ENCODE results near the gene ABCC2. TPM values are rescaled to one million over a fixed set of nuclear protein-coding genes. Genes with fewer than 3 reads are reported as not detected.

The ABCC2 gene
- polyA plus RNA-seq, 1 donor from 2014 or later, result 2.0 TPM

- no peaks in the 10 kb centered on the region for H3K9me3 ChIP-seq (ENCODE audit: low read length)
- no peaks in the 10 kb centered on the region for H3K27me3 ChIP-seq (ENCODE audit: insufficient read depth, low read depth, low read length)
- no peak overlapping the region for H3K4me2 ChIP-seq (ENCODE audit: low read length)
- no peak for TF ChIP-seq MXI1 (conservative IDR thresholded peaks at IDR 0.05; ENCODE audit: poor library complexity, severe bottlenecking)
- TF ChIP-seq RAD21 (conservative IDR thresholded peaks at IDR 0.05), result no peak
- no peak for TF ChIP-seq EZH2 (IDR thresholded peaks at IDR 0.05; ENCODE audit: borderline replicate concordance, insufficient read depth, low read length, poor library complexity, severe bottlenecking)
- no peak for TF ChIP-seq CTCF (IDR thresholded peaks at IDR 0.05; ENCODE audit: poor library complexity, severe bottlenecking)
- no peak for TF ChIP-seq REST (IDR thresholded peaks at IDR 0.05; ENCODE audit: borderline replicate concordance)
- TF ChIP-seq EP300 (conservative IDR thresholded peaks at IDR 0.05; ENCODE audit: poor library complexity, severe bottlenecking), result no peak
- TF ChIP-seq SMC3 (conservative IDR thresholded peaks at IDR 0.05; ENCODE audit: poor library complexity), result no peak
- TF ChIP-seq TAF1 (IDR thresholded peaks at IDR 0.05; ENCODE audit: low read depth), result no peak
- no peak for TF ChIP-seq POLR2AphosphoS5 (IDR thresholded peaks at IDR 0.05)
- no peaks in the 10 kb centered on the region for H4K20me1 ChIP-seq (ENCODE audit: insufficient read depth)
- H3K27ac ChIP-seq (ENCODE audit: low read length), result no peak overlapping the region
- no peak overlapping the region for H2AFZ ChIP-seq (ENCODE audit: low read depth, low read length)
- H3F3A ChIP-seq (ENCODE audit: insufficient read depth, low read length, poor library complexity, severe bottlenecking), result no peaks in the 10 kb centered on the region
- H3K36me3 ChIP-seq (ENCODE audit: insufficient read depth, low read length), result no peaks in the 10 kb centered on the region
- no peak overlapping the region for H3K9ac ChIP-seq (ENCODE audit: low read length)
- no peak overlapping the region for H3K4me3 ChIP-seq (ENCODE audit: low read length)
- H3K9me2 ChIP-seq (ENCODE audit: insufficient read depth, low read length), result no peaks in the 10 kb centered on the region
- H3K79me2 ChIP-seq (replicated peaks; ENCODE audit: insufficient read depth, low read length), result no peaks in the 10 kb centered on the region
Observed at GRCh38 chr10:99758211-99758891, 24.1 kb upstream of the ABCC2 start.

- no peak for TF ChIP-seq RAD21 (conservative IDR thresholded peaks at IDR 0.05)
- no peak for TF ChIP-seq POLR2AphosphoS5 (IDR thresholded peaks at IDR 0.05)
- TF ChIP-seq EP300 (conservative IDR thresholded peaks at IDR 0.05; ENCODE audit: poor library complexity, severe bottlenecking), result no peak
- no peak for TF ChIP-seq CTCF (IDR thresholded peaks at IDR 0.05; ENCODE audit: poor library complexity, severe bottlenecking)
- TF ChIP-seq EZH2 (IDR thresholded peaks at IDR 0.05; ENCODE audit: borderline replicate concordance, insufficient read depth, low read length, poor library complexity, severe bottlenecking), result no peak
- no peak for TF ChIP-seq SMC3 (conservative IDR thresholded peaks at IDR 0.05; ENCODE audit: poor library complexity)
- TF ChIP-seq TAF1 (IDR thresholded peaks at IDR 0.05; ENCODE audit: low read depth), result no peak
- Histone ChIP-seq H3K27me3 (ENCODE audit: insufficient read depth, low read depth, low read length) (no peaks in the 10 kb centered on the region), H3K9ac (ENCODE audit: low read length) (no peak overlapping the region), H3K79me2 (replicated peaks; ENCODE audit: insufficient read depth, low read length) (no peaks in the 10 kb centered on the region), H3K27ac (ENCODE audit: low read length) (no peak overlapping the region), H3K36me3 (ENCODE audit: insufficient read depth, low read length) (no peaks in the 10 kb centered on the region), H2AFZ (ENCODE audit: low read depth, low read length) (no peak overlapping the region), H3K9me3 (ENCODE audit: low read length) (no peaks in the 10 kb centered on the region), H3K4me3 (ENCODE audit: low read length) (no peak overlapping the region), H3K4me2 (ENCODE audit: low read length) (no peak overlapping the region), H3K9me2 (ENCODE audit: insufficient read depth, low read length) (no peaks in the 10 kb centered on the region), H3F3A (ENCODE audit: insufficient read depth, low read length, poor library complexity, severe bottlenecking) (no peaks in the 10 kb centered on the region), H4K20me1 (ENCODE audit: insufficient read depth) (no peaks in the 10 kb centered on the region)
Observed at GRCh38 chr10:99760321-99760720, 22.1 kb upstream of the ABCC2 start.
